ENCODE measurements around the gene DCTN3. TPM values are rescaled to one million over a fixed set of nuclear protein-coding genes. Genes with fewer than 3 reads are reported as not detected.
A peak's percentile ranks its signal among the peaks of the same experiment; 100 is the strongest.
"Not testable (repeated sequence)": the region's sequence is repeated elsewhere in the genome, so short reads cannot be mapped to it uniquely, and the experiment has no call there.

The DCTN3 gene
- polyA plus RNA-seq, 2 donors = 44.4 to 112 TPM

- H3K9me3 ChIP-seq (ENCODE audit: control insufficient read depth in 2 of 2, insufficient read depth in 1 of 2, low read depth in 1 of 2, low read length in 1 of 2) = no peaks in the 10 kb centered on the region
Measured at GRCh38 chr9:34647651-34648050, 27.4 kb upstream of the DCTN3 start.

GRCh38 chr9:34647084-34647403, 26.7 kb upstream of the DCTN3 start:
- H3K36me3 ChIP-seq (ENCODE audit: control insufficient read depth in 2 of 2, insufficient read depth in 2 of 2, low read length in 1 of 2) = peaks cover 0 to 16% of the 10 kb centered on the region in 2 donors
- H3K4me3 ChIP-seq (ENCODE audit: low read depth in 1 of 2, low read length in 2 of 2) = peak overlapping the region; percentile 72 to 80
- no peaks in the 10 kb centered on the region for H3K9me3 ChIP-seq (ENCODE audit: control insufficient read depth in 2 of 2, insufficient read depth in 1 of 2, low read depth in 1 of 2, low read length in 1 of 2)
- peaks cover 12 to 16% of the 10 kb centered on the region in 2 donors for H3K4me1 ChIP-seq (ENCODE audit: control insufficient read depth in 2 of 2, insufficient read depth in 2 of 2, low read length in 1 of 2)
- no peaks in the 10 kb centered on the region for H3K27me3 ChIP-seq (ENCODE audit: control insufficient read depth in 1 of 2, insufficient read depth in 2 of 2, low read length in 2 of 2)
- 3 to 5% methylated on average over 8 of the region's 8 CpGs for WGBS, 2 donors
- peak overlapping the region; percentile 81 to 86 for H3K27ac ChIP-seq (ENCODE audit: low read depth in 2 of 2, low read length in 1 of 2)

More at GRCh38 chr9:34647651-34648050, 27.4 kb upstream of the DCTN3 start:
- WGBS, 2 donors = 42 to 61% methylated on average over 10 of the region's 10 CpGs
- no peaks in the 10 kb centered on the region for H3K27me3 ChIP-seq (ENCODE audit: control insufficient read depth in 1 of 2, insufficient read depth in 2 of 2, low read length in 2 of 2)
- peaks cover 12 to 20% of the 10 kb centered on the region in 2 donors for H3K4me1 ChIP-seq (ENCODE audit: control insufficient read depth in 2 of 2, insufficient read depth in 2 of 2, low read length in 1 of 2)
- H3K4me3 ChIP-seq (ENCODE audit: low read depth in 1 of 2, low read length in 2 of 2) = peak overlapping the region; percentile 72 to 80
- peak overlapping the region in 1 of 2 donors; percentile 24 for H3K27ac ChIP-seq (ENCODE audit: low read depth in 2 of 2, low read length in 1 of 2)
- peaks cover 0 to 16% of the 10 kb centered on the region in 2 donors for H3K36me3 ChIP-seq (ENCODE audit: control insufficient read depth in 2 of 2, insufficient read depth in 2 of 2, low read length in 1 of 2)

- Histone ChIP-seq H3K27me3 (ENCODE audit: control insufficient read depth in 1 of 2, insufficient read depth in 2 of 2, low read length in 2 of 2) (no peaks in the 10 kb centered on the region), H3K27ac (ENCODE audit: low read depth in 2 of 2, low read length in 1 of 2) (peak within 1 kb of the TSS; percentile 81 to 86), H3K9me3 (ENCODE audit: control insufficient read depth in 2 of 2, insufficient read depth in 1 of 2, low read depth in 1 of 2, low read length in 1 of 2) (no peaks in the 10 kb centered on the region), H3K4me1 (ENCODE audit: control insufficient read depth in 2 of 2, insufficient read depth in 2 of 2, low read length in 1 of 2) (peaks cover 12 to 16% of the 10 kb centered on the region in 2 donors), H3K36me3 (ENCODE audit: control insufficient read depth in 2 of 2, insufficient read depth in 2 of 2, low read length in 1 of 2) (peaks cover 0 to 16% of the 10 kb centered on the region in 2 donors), H3K4me3 (ENCODE audit: low read depth in 1 of 2, low read length in 2 of 2) (peak within 1 kb of the TSS; percentile 72 to 80)
- WGBS, 2 donors = 5% methylated on average over 43 of the region's 43 CpGs
Measured at GRCh38 chr9:34646211-34647083, 26.2 kb upstream of the DCTN3 start, which contains the start of gene GALT. Gene GALT, plus strand, starts transcription at chr9:34646675. Its CDS starts 30 bp downstream, at chr9:34646705.

- Histone ChIP-seq H3K27me3 (ENCODE audit: control insufficient read depth in 1 of 2, insufficient read depth in 2 of 2, low read length in 2 of 2) (no peaks in the 10 kb centered on the region), H3K27ac (ENCODE audit: low read depth in 2 of 2, low read length in 1 of 2) (no peak overlapping the region), H3K4me3 (ENCODE audit: low read depth in 1 of 2, low read length in 2 of 2) (no peak overlapping the region), H3K9me3 (ENCODE audit: control insufficient read depth in 2 of 2, insufficient read depth in 1 of 2, low read depth in 1 of 2, low read length in 1 of 2) (no peaks in the 10 kb centered on the region), H3K36me3 (ENCODE audit: control insufficient read depth in 2 of 2, insufficient read depth in 2 of 2, low read length in 1 of 2) (peaks cover 0 to 13% of the 10 kb centered on the region in 2 donors), H3K4me1 (ENCODE audit: control insufficient read depth in 2 of 2, insufficient read depth in 2 of 2, low read length in 1 of 2) (peaks cover 12 to 16% of the 10 kb centered on the region in 2 donors)
Measured at GRCh38 chr9:34644766-34645314, 24.5 kb upstream of the DCTN3 start.

GRCh38 chr9:34642679-34643078, 22.4 kb upstream of the DCTN3 start:
- WGBS, 2 donors = 96 to 100% methylated on average over 1 of the region's 1 CpG
- Histone ChIP-seq H3K9me3 (ENCODE audit: control insufficient read depth in 2 of 2, insufficient read depth in 1 of 2, low read depth in 1 of 2, low read length in 1 of 2) (no peaks in the 10 kb centered on the region), H3K36me3 (ENCODE audit: control insufficient read depth in 2 of 2, insufficient read depth in 2 of 2, low read length in 1 of 2) (no peaks in the 10 kb centered on the region), H3K27ac (ENCODE audit: low read depth in 2 of 2, low read length in 1 of 2) (no peak overlapping the region), H3K4me3 (ENCODE audit: low read depth in 1 of 2, low read length in 2 of 2) (no peak overlapping the region), H3K4me1 (ENCODE audit: control insufficient read depth in 2 of 2, insufficient read depth in 2 of 2, low read length in 1 of 2) (peaks cover 10 to 15% of the 10 kb centered on the region in 2 donors), H3K27me3 (ENCODE audit: control insufficient read depth in 1 of 2, insufficient read depth in 2 of 2, low read length in 2 of 2) (no peaks in the 10 kb centered on the region)

- H3K4me1 ChIP-seq (ENCODE audit: control insufficient read depth in 2 of 2, insufficient read depth in 2 of 2, low read length in 1 of 2) = peaks cover 2 to 15% of the 10 kb centered on the region in 2 donors
- not testable (repeated sequence) for H3K27ac ChIP-seq (ENCODE audit: low read depth in 2 of 2, low read length in 1 of 2); H3K27me3 ChIP-seq (ENCODE audit: control insufficient read depth in 1 of 2, insufficient read depth in 2 of 2, low read length in 2 of 2); H3K4me3 ChIP-seq (ENCODE audit: low read depth in 1 of 2, low read length in 2 of 2); H3K36me3 ChIP-seq (ENCODE audit: control insufficient read depth in 2 of 2, insufficient read depth in 2 of 2, low read length in 1 of 2); H3K9me3 ChIP-seq (ENCODE audit: control insufficient read depth in 2 of 2, insufficient read depth in 1 of 2, low read depth in 1 of 2, low read length in 1 of 2)
- WGBS, 2 donors = 87 to 90% methylated on average over 8 of the region's 8 CpGs
Measured at GRCh38 chr9:34639322-34639721, 19.0 kb upstream of the DCTN3 start.

- Histone ChIP-seq H3K4me1 (ENCODE audit: control insufficient read depth in 2 of 2, insufficient read depth in 2 of 2, low read length in 1 of 2) (peaks cover 0 to 15% of the 10 kb centered on the region in 2 donors), H3K27ac (ENCODE audit: low read depth in 2 of 2, low read length in 1 of 2) (peak overlapping the region; percentile 57 to 84), H3K27me3 (ENCODE audit: control insufficient read depth in 1 of 2, insufficient read depth in 2 of 2, low read length in 2 of 2) (no peaks in the 10 kb centered on the region), H3K36me3 (ENCODE audit: control insufficient read depth in 2 of 2, insufficient read depth in 2 of 2, low read length in 1 of 2) (peaks cover 0 to 2% of the 10 kb centered on the region in 2 donors), H3K4me3 (ENCODE audit: low read depth in 1 of 2, low read length in 2 of 2) (peak overlapping the region; percentile 69 to 81), H3K9me3 (ENCODE audit: control insufficient read depth in 2 of 2, insufficient read depth in 1 of 2, low read depth in 1 of 2, low read length in 1 of 2) (no peaks in the 10 kb centered on the region)
- 13 to 16% methylated on average over 7 of the region's 7 CpGs for WGBS, 2 donors
Measured at GRCh38 chr9:34638138-34638445, 17.8 kb upstream of the DCTN3 start.

GRCh38 chr9:34637356-34638137, 17.3 kb upstream of the DCTN3 start, which contains the start of gene SIGMAR1:
Gene SIGMAR1, minus strand, starts transcription at chr9:34637787. Its CDS starts 90 bp downstream, at chr9:34637697.
- peak within 1 kb of the TSS; percentile 64 to 84 for H3K27ac ChIP-seq (ENCODE audit: low read depth in 2 of 2, low read length in 1 of 2)
- peaks cover 0 to 2% of the 10 kb centered on the region in 2 donors for H3K36me3 ChIP-seq (ENCODE audit: control insufficient read depth in 2 of 2, insufficient read depth in 2 of 2, low read length in 1 of 2)
- no peaks in the 10 kb centered on the region for H3K9me3 ChIP-seq (ENCODE audit: control insufficient read depth in 2 of 2, insufficient read depth in 1 of 2, low read depth in 1 of 2, low read length in 1 of 2)
- H3K4me3 ChIP-seq (ENCODE audit: low read depth in 1 of 2, low read length in 2 of 2) = peak within 1 kb of the TSS; percentile 69 to 81
- peaks cover 0 to 15% of the 10 kb centered on the region in 2 donors for H3K4me1 ChIP-seq (ENCODE audit: control insufficient read depth in 2 of 2, insufficient read depth in 2 of 2, low read length in 1 of 2)
- H3K27me3 ChIP-seq (ENCODE audit: control insufficient read depth in 1 of 2, insufficient read depth in 2 of 2, low read length in 2 of 2) = no peaks in the 10 kb centered on the region
- 0% methylated on average over 67 to 74 of the region's 74 CpGs for WGBS, 2 donors

GRCh38 chr9:34636791-34637355, 16.6 kb upstream of the DCTN3 start:
- peaks cover 0 to 2% of the 10 kb centered on the region in 2 donors for H3K36me3 ChIP-seq (ENCODE audit: control insufficient read depth in 2 of 2, insufficient read depth in 2 of 2, low read length in 1 of 2)
- no peaks in the 10 kb centered on the region for H3K9me3 ChIP-seq (ENCODE audit: control insufficient read depth in 2 of 2, insufficient read depth in 1 of 2, low read depth in 1 of 2, low read length in 1 of 2)
- peaks cover 0 to 15% of the 10 kb centered on the region in 2 donors for H3K4me1 ChIP-seq (ENCODE audit: control insufficient read depth in 2 of 2, insufficient read depth in 2 of 2, low read length in 1 of 2)
- no peaks in the 10 kb centered on the region for H3K27me3 ChIP-seq (ENCODE audit: control insufficient read depth in 1 of 2, insufficient read depth in 2 of 2, low read length in 2 of 2)
- WGBS, 2 donors = 6 to 7% methylated on average over 23 of the region's 23 CpGs
- H3K27ac ChIP-seq (ENCODE audit: low read depth in 2 of 2, low read length in 1 of 2) = peak overlapping the region; percentile 64 to 84
- peak overlapping the region; percentile 69 to 81 for H3K4me3 ChIP-seq (ENCODE audit: low read depth in 1 of 2, low read length in 2 of 2)
